Measurements from ENCODE around the gene TOMM40L.
"Not testable (repeated sequence)": the region's sequence is repeated elsewhere in the genome, so short reads cannot be mapped to it uniquely, and the experiment has no call there.

- not testable (repeated sequence) for TF ChIP-seq CTCF, POLR2A (IDR thresholded peaks at IDR 0.05)
Measured at GRCh38 chr1:161224695-161225087, 1.2 kb upstream of the TOMM40L start.

Data from thyroid gland (tissue), 4 donors.